ENCODE results near the gene TMEM234. TPM values are rescaled to one million over a fixed set of nuclear protein-coding genes. Genes with fewer than 3 reads are reported as not detected.

Gene TMEM234
- total RNA-seq, 1 donor from 2014 or later = 11.1 TPM

DNA sequence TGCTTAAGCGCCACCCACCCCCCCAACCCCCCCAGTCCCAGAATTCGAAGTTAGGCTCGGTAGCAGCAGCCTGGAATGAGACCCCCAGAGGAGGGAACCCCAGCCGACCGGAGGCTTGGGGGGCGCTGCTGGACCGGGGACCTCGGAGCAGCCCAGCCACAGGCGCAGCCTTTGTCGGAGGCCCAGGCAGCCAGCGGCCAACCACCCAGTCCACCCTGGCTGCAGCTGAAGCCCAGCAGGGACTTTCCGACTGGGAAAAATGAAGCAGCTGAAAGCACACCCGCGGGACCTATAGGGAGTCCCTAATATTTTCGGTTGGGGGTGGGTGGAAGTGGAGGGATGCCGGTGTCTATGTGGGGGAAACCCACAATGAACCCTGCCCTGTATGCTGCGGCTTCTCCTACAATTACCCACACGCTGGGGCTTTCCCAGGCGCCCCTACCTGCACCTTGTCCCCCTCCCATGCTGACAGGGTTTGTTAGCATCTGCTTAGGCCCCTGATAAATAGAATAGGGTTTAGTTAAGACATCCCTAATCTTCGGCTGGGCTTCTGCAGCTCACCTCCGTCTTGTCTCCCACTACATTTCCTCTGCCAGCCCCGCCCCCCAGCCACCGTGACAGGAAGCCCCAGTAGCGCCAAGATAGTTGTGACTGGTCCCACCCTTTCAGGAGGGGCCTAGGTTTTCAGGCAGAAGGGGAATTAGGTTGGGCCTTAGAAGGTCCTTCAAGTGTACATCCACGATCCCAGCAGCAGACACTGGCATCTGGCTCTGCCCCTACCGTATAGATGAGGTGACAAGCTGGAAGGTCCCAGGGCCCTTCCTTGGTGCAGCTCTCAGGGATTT lies 20.9 kb downstream of the TMEM234 start:
- DNase-seq (ENCODE audit: low read depth in 2 of 2) = peak; percentile 68 to 81

DNA sequence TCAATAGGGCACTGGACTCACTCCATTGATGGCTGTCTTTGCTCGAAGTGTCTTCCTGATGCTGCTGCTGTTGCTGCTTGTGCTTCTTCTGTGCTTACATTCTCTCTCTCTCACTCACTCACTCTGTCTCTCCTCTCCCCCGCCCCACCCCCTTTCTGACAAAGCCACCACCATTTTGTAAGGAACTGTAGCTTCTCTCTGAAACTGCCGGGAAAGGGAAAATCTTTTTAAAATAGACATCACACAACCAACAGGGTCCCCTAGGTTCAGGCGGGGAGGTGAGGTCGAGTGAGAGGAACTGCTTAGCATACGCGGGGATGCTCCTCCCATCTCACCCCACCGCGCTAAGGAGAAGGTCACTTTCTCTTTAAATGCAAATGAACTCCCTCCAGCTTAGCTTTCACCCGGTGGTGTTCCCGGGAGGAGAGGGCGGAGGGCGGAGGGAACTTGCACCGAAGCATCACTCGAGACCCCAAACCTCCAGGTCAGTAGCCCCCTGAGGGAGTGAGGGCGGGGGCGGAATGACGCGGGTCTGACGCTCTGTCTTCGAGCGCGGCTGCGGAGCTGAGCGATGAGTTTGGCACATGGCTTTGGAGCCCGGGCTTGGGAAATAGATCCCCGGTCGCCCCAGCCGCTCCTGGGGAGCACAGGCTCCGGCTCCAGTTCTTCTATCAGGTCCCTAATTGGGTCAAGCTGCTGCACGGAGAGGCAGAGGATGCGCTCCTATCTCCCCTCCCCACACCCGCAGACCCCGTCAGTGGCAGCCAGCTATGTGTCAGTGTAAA lies 21.7 kb downstream of the TMEM234 start, which contains the start of gene CCDC28B:
TSS of gene CCDC28B (plus strand) at position 370 of the 785 bp plus-strand sequence. CDS start 1,341 bp downstream, outside the sequence.
- DNase-seq (ENCODE audit: low read depth in 2 of 2) = peak; percentile 45 to 52

- no peak for DNase-seq (ENCODE audit: low read depth in 2 of 2)
Observed at GRCh38 chr1:32199717-32200072, 22.5 kb downstream of the TMEM234 start.

DNA sequence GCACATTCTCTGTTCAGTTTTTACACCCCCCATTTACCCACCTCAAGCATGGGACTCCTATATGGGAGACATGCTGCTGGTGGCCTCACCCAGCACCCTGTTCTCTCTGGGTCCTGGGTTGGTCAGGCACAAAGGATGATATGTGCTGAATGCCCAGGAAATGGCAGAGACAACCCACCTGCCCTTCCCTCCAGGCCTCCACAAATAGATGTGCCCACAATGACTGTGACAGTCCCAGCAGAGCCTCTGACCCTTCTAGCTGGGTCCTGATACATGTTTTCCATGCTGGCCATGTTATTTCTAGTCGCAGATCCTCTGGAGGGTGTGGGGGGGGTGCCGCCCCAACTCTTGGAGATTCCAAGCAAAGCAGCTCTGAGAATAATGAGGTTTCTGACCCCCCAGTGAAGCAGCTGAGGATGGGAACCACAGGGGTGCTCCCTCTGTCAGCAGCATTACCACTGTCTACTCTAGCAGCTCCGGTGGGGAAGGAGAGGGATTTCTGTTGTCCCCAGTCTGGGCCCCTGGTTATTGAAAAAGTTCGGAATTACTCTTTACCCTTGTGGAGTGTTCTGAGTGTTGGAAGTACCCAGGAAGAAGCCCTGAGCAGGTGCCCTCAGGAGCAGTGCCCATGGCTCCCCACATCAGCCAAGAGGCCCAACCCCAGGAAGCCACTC lies 23.0 kb downstream of the TMEM234 start:
- no peak for DNase-seq (ENCODE audit: low read depth in 2 of 2)

GRCh38 chr1:32198237-32199042 lies 23.7 kb downstream of the TMEM234 start:
- DNase-seq (ENCODE audit: low read depth in 2 of 2) = no peak

GRCh38 chr1:32197837-32198236 lies 24.3 kb downstream of the TMEM234 start:
- DNase-seq (ENCODE audit: low read depth in 2 of 2) = no peak

GRCh38 chr1:32197074-32197473 lies 25.1 kb downstream of the TMEM234 start:
- no peak for DNase-seq (ENCODE audit: low read depth in 2 of 2)

GRCh38 chr1:32195972-32196823 lies 26.0 kb downstream of the TMEM234 start:
- DNase-seq (ENCODE audit: low read depth in 2 of 2) = no peak

- no peak for DNase-seq (ENCODE audit: low read depth in 2 of 2)
Observed at GRCh38 chr1:32195531-32195930, 26.6 kb downstream of the TMEM234 start.

DNA sequence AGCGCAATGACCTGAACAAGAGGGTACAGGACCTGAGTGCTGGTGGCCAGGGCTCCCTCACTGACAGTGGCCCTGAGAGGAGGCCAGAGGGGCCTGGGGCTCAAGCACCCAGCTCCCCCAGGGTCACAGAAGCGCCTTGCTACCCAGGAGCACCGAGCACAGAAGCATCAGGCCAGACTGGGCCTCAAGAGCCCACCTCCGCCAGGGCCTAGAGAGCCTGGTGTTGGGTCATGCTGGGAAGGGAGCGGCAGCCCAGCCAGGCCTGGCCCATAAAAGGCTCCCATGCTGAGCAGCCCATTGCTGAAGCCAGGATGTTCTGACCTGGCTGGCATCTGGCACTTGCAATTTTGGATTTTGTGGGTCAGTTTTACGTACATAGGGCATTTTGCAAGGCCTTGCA lies 27.2 kb downstream of the TMEM234 start:
- DNase-seq (ENCODE audit: low read depth in 2 of 2) = no peak

DNA sequence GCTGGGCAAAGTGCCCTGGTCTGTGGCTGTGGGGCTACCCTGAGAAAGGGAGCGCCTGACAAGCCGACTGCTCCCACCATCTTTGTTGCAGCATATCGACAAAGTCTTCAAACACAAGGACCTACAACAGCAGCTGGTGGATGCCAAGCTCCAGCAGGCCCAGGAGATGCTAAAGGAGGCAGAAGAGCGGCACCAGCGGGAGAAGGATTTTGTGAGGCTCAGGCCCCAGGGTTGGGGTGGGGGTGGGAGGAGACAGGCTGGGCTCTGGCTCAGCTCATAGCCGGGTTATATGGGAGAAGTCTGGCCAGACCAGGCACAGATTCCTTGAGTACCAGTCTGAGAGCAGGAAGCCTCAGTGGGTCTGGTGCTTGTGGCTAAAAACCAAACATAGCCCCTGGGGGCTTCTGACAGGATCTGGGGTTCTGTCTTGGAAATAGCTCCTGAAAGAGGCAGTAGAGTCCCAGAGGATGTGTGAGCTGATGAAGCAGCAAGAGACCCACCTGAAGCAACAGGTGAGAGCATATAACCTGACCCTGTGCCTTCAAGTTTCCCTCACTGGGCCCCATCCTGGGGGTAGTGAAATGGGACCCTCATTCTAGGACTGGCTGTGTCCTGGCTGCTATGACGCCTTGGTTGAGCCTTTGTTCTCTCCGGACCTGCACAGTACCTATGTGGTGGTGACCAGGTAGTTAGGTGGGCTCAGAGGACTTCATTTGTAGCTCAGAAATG lies 29.8 kb downstream of the TMEM234 start:
- no peak for DNase-seq (ENCODE audit: low read depth in 2 of 2)

DNA sequence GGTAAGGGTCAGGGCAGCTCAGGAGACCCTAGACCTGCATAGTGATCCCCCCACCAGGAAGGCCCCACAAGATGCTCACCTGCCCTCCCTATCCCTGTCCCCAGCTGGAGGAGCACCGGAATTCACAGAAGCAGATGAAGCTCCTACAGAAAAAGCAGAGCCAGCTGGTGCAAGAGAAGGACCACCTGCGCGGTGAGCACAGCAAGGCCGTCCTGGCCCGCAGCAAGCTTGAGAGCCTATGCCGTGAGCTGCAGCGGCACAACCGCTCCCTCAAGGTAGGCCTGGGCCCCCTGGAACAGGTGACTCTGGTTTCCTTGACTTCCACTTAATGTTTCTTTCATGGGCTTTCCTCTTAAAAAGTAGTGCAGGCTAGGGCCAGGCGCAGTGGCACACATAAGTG lies 34.3 kb downstream of the TMEM234 start:
- no peak for DNase-seq (ENCODE audit: low read depth in 2 of 2)

GRCh38 chr1:32186491-32186890 lies 35.7 kb downstream of the TMEM234 start:
- DNase-seq (ENCODE audit: low read depth in 2 of 2) = no peak

DNA sequence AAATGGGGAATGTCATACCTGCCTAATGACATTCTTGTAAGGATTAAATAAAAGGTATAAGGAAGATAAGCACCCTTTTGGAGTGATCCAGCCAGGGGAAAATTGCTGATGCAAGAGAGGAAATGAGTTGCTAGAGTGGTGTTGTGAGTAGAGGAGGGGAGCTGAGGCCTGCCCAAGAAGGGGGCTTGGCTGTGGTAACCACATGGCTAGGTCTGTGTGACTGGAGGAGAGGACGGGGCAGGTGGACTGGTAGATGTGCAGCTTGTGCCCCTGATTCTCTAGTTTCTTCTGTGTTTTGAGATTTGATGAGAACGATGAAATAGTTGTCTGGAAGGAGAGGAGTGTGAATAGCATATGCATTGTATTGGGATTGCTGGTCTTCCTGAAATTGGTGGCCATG lies 36.1 kb downstream of the TMEM234 start:
- no peak for DNase-seq (ENCODE audit: low read depth in 2 of 2)

GRCh38 chr1:32184650-32185049 lies 37.5 kb downstream of the TMEM234 start:
- DNase-seq (ENCODE audit: low read depth in 2 of 2) = no peak

GRCh38 chr1:32182060-32182459 lies 40.1 kb downstream of the TMEM234 start:
- no peak for DNase-seq (ENCODE audit: low read depth in 2 of 2)

- DNase-seq (ENCODE audit: low read depth in 2 of 2) = no peak
Observed at GRCh38 chr1:32181563-32181962, 40.6 kb downstream of the TMEM234 start.

DNA sequence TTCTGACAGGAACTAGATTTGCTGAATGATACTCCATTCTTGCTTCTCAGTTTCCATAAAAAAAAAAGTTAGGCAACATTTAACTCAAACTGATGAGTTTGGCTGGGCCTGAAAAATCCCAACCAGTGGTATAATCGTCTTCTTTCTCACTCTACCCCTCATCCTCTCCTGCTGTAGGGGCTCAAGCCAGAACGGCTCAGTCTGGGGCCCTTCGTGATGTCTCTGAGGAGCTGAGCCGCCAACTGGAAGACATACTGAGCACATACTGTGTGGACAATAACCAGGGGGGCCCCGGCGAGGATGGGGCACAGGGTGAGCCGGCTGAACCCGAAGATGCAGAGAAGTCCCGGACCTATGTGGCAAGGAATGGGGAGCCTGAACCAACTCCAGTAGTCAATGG lies 41.1 kb downstream of the TMEM234 start:
- DNase-seq (ENCODE audit: low read depth in 2 of 2) = no peak

DNA sequence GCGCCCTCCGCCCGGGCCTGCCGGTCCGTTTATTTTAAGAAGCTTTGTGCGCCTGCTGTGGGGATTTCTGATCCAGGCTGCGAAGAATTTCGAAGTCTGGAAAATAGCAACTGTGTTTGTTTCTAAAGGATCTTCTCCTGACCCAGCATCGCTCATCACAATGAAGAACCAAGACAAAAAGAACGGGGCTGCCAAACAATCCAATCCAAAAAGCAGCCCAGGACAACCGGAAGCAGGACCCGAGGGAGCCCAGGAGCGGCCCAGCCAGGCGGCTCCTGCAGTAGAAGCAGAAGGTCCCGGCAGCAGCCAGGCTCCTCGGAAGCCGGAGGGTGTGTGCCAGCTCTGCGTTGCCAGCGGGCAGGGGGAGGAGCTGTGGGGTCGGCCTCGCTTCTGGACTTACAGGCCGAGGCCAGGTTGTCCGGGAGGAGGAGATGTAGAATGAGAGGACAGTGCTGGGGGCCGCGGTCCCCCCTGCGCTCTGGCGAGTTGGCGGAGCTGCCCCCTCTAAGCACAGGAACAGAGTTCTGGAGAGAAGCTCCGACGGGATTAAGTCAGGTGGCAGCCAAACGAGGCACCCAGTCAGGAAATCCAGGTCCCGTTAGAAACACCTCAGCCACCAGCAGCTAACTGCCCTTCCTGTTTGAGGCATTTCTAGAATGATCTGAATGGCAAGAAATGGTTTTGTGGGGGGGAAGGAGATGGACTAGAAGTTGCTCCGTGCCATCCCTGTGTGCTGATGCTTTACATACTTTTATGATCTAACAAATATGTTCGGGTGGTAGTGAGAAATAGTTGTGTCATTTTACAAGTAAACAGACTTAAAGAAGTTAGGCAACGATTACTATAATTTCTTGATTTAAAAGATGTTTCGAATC lies 41.7 kb downstream of the TMEM234 start:
- DNase-seq (ENCODE audit: low read depth in 2 of 2) = peak; percentile 39 to 53

All from lung microvascular endothelial cell (primary cell).